ENCODE data around the gene CPT1B.
"Not testable (repeated sequence)": the region's sequence is repeated elsewhere in the genome, so short reads cannot be mapped to it uniquely, and the experiment has no call there.

CPT1B gene

GRCh38 chr22:50609599-50609998 is 31.4 kb upstream of the CPT1B start:
- no peak for DNase-seq (ENCODE audit: low spot score)

DNA sequence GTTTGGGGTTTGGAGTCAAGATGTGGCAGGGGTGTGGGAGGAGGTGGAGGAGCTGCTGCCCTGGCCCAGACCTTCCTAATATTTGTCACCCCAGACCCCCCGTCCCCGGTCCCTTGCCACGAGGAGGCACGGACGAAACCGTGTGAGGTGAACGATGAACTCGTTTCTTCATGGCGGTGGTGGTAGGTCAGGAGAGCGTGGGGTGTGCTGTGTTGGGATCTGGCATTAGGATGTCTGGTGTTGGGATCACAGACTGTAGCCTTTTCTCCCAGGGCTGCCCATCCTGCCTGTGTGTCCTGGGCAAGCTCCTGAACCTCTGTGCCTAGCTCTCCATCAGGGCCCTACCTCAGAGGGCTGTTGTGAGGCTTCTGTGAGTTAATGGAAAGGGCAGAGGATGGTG is 30.8 kb upstream of the CPT1B start:
- no peak for DNase-seq (ENCODE audit: low spot score)

GRCh38 chr22:50608058-50608840 is 30.0 kb upstream of the CPT1B start:
- not testable (repeated sequence) for DNase-seq (ENCODE audit: low spot score)

GRCh38 chr22:50607659-50608020 is 29.4 kb upstream of the CPT1B start:
- no peak for DNase-seq (ENCODE audit: low spot score)

- no peak for DNase-seq (ENCODE audit: low spot score)
Measured at GRCh38 chr22:50606946-50607658, 28.9 kb upstream of the CPT1B start.

DNA sequence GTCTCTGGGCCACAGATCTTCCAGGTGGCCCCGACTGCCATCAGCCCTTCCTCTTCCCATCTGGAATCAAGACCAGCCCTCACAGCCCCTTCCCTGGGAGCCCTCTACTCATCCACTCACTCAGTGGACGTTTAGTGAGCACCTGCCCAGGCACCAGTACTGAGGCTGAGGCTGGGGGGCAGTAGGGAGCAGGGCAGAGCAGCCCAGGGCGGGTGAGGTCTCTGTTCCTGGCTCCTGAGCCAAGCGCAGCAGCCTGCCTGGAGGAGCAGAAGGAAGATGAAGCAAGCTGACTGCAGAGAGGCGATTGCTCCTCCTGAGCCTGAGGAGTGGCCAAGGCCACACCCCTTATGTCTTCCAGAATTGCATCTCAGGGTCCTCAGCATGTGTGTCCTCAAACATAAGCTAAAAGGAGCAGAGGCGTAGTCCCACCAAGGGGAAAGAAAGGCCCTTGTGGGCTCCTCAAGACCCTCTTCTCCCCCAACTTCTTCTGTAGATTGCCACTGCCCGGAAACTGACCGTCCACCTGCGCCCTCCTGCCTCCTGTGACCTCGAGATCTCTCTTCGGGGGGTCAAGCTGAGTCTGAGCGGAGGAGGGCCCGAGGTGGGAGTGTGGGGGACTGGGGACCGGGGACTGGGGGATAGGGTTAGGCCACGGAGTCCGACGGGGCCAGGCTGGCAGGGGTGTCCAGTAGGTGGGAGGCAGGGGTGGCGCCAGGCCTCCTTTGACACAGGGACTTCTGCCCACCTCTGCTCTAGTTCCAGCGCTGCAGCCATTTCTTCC is 28.1 kb upstream of the CPT1B start:
- no peak for DNase-seq (ENCODE audit: low spot score)

DNA sequence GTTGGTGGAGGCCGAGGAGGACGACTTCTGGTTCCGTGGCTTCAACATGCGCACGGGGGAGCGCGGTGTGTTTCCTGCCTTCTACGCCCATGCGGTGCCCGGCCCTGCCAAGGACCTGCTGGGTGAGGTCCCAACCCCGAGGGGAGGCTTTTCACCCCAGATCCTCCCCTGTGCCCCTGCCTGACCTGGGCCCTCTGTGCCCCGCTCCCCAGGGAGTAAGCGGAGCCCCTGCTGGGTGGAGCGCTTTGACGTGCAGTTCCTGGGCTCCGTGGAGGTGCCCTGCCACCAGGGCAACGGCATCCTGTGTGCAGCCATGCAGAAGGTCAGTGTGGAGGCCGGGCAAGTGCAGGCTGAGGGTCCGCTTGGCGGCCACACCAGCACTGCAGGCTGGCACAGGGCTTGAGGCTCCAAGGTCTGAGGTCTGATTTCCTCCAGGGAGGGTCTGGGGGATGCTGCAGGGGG is 27.4 kb upstream of the CPT1B start:
- DNase-seq (ENCODE audit: low spot score), result no peak

DNA sequence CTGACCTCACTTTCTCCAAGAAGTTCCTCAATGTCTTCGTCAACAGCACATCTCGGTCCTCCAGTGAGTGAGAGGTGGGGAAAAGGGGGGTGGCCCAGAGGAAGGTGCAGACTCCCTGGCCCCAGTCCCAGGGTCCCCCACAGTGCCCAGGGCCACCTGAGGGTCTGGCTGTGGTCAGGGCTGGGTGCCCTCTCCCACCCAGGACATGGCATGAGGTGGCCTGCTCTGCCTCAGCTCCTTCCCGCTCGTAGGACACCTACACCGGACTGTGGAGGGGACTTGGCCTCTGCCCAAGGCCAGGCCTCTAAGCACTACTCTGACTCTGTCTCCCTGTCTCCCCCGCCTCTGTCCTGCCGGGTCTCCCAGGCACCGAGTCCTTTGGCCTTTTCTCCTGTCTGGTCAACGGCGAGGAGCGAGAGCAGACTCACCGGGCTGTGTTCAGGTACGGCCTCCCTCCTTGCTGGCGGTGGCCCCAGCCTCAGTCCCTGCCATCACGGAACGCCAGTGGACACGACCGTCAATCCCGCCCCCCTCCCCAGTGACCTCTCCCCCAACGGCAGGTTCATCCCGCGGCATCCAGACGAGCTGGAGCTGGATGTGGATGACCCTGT is 26.9 kb upstream of the CPT1B start:
- no peak for DNase-seq (ENCODE audit: low spot score)

GRCh38 chr22:50604256-50605001 is 26.2 kb upstream of the CPT1B start:
- no peak for DNase-seq (ENCODE audit: low spot score)

DNA sequence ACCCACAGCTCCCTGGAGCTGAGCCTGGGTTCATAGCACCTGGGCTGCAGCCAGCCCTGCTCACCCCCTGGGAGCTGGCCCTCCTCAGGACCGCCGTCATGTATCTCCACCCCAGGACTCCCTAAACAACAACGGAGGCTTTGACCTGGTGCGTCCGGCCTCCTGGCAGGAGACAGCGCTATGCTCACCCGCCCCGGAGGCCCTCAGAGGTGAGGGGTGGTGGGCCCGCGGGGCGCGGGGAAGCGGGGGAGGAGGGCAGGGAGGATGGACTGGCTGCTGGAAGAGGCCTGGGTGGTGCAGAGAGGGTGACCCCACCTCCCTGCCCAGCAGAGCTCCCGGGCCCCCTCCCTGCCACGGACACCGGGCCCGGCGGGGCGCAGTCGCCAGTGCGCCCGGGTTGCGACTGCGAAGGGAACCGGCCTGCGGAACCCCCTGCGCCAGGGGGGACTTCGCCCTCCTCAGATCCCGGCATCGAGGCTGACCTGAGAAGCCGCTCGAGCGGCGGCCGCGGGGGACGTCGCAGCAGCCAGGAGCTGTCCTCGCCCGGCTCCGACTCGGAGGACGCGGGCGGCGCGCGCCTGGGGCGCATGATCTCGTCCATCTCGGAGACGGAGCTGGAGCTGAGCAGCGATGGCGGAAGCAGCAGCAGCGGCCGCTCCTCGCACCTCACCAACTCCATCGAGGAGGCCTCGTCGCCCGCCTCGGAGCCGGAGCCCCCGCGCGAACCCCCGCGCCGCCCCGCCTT is 25.5 kb upstream of the CPT1B start:
- no peak for DNase-seq (ENCODE audit: low spot score)

DNA sequence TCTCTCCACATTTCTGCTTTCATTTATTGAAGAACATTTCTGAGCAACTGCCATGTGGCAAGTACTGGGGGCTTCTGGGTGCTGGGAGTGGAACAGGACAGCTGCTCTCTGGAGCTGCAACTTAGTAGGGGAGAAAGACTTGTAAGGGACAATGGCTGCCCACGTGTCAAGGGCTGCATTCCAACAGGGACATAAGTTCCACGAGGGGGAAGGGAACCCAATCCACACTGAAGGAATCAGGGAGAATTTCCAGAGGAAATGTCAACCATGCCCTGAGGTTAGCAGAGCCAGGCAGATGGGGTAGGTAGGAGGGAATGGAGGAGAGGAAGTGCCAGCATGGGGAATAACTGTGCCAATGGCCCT is 24.1 kb upstream of the CPT1B start:
- DNase-seq (ENCODE audit: low spot score), result no peak

GRCh38 chr22:50601669-50602337 is 23.6 kb upstream of the CPT1B start:
- no peak for DNase-seq (ENCODE audit: low spot score)

- DNase-seq (ENCODE audit: low spot score), result no peak
Measured at GRCh38 chr22:50600967-50601668, 22.9 kb upstream of the CPT1B start.

GRCh38 chr22:50600538-50600937 is 22.3 kb upstream of the CPT1B start, which contains the start of gene MAPK8IP2:
Gene MAPK8IP2, plus strand, starts transcription at chr22:50600793. Its CDS starts 26 bp downstream, at chr22:50600819.
- no peak for DNase-seq (ENCODE audit: low spot score)

DNA sequence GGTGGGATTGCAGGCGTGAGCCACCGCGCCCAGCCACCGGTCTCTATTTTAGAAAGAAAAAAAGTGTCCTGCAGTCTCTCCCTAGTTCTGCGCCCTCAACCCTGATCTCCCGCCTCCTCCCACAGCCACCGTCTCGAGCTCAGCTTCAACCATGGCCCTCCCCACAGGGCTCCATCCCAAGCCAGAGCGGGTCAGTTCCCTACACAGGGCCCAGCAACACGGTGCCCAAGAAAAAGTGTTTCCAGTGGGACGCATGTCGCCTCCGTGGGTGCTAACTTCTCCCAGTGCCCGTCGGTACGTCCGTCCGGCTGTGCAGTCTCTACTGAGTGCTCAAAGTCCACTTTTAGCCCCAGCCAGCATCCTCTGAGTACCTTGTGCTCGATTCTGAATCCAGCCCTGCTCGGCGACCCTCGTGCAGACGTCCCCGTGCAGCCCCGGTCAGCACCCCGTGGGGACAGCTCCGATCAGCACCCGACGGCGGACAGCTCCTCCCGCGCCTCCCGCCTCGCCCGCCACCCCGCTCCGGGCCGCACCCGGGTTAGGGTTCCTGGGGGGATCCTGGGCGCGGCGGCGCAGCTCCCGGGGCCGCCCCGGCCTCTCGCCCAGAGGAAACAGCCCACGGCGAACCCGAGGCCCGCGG is 21.7 kb upstream of the CPT1B start:
- no peak for DNase-seq (ENCODE audit: low spot score)

DNA sequence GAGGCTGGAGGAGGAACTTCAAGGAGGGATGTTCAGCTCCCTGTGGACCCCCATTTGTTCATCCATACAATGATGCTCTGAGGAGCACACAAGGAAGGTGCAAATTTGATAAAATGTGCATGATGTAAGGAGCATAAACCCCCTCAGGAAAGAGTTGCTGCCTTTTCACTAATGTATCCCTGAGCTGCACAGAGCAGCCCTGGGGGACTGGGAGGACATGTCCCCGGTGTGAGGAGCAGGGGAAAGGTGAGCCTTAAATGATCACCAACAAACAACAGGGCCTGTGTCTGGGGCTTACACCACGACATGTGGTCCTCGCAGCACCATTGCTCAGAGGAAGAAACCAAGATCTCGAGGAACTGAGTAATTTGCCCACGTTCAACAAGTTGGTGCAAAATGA is 18.9 kb upstream of the CPT1B start:
- DNase-seq (ENCODE audit: low spot score), result no peak

- no peak for DNase-seq (ENCODE audit: low spot score)
Measured at GRCh38 chr22:50595189-50595588, 17.0 kb upstream of the CPT1B start.

- no peak for DNase-seq (ENCODE audit: low spot score)
Measured at GRCh38 chr22:50587407-50587806, 9.2 kb upstream of the CPT1B start.

- DNase-seq (ENCODE audit: low spot score), result no peak
Measured at GRCh38 chr22:50586416-50586815, 8.2 kb upstream of the CPT1B start.

Measured in putamen (tissue), 1 donor.